ENCODE data around the gene TTC31.

TTC31 gene

DNA sequence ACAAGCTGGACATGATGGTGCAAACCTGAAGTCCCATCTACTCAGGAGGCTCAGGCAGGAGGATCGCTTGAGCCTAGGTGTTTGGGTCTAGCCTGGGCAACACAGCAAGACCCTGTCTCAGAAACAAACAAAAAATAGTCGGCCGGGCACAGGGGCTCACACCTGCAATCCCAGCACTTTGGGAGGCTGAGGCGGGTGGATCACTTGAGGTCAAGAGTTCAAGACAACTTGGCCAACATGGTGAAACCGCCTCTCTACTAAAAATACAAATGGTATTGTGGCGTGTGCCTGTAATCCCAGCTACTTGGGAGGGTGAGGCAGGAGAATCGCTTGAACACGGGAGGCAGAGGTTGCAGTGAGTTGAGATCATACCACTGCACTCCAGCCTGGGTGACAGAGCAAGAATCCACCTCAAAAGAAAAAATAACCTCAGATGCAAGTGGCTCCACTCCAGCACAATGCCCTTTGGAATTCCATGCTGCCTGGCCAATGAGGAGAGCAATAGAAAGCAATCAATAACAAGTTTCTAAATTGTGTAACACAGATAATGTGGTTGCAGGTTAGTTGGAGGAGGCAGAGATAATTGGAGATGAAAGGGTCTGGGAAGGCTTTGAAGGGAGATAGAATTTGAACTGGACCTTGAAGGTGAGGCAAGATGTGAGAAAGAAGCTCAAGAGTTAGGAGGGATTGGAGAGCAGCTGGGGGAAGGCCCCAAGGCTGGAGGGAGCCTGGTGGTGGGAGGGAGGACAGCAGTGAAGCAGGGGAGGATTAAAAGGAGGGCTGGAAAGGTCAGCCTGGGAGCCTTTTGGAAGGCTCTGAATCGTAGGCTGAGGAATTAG lies 6.0 kb downstream of the TTC31 start:
- DNase-seq (ENCODE audit: low read depth) = no peak

DNA sequence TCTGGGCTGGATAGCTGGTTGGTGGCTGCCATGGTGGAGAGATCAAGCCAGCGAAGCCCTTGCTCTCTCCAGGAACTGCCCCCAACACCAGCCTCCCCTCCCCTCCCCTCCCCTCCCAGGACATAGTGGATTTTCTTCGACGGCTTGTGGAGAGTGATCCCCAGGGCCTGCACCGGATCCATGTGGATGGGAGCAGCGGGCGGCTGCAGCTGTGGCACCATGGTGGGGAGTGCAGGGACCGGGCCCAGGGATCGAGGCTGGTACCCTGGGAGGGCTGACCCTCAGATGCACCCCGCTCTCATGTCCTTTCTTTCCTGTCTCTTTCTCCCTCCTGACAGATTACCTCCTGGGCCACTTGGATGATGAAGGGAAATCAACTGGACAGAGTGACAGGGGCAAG lies 7.0 kb downstream of the TTC31 start:
- DNase-seq (ENCODE audit: low read depth) = no peak

DNA sequence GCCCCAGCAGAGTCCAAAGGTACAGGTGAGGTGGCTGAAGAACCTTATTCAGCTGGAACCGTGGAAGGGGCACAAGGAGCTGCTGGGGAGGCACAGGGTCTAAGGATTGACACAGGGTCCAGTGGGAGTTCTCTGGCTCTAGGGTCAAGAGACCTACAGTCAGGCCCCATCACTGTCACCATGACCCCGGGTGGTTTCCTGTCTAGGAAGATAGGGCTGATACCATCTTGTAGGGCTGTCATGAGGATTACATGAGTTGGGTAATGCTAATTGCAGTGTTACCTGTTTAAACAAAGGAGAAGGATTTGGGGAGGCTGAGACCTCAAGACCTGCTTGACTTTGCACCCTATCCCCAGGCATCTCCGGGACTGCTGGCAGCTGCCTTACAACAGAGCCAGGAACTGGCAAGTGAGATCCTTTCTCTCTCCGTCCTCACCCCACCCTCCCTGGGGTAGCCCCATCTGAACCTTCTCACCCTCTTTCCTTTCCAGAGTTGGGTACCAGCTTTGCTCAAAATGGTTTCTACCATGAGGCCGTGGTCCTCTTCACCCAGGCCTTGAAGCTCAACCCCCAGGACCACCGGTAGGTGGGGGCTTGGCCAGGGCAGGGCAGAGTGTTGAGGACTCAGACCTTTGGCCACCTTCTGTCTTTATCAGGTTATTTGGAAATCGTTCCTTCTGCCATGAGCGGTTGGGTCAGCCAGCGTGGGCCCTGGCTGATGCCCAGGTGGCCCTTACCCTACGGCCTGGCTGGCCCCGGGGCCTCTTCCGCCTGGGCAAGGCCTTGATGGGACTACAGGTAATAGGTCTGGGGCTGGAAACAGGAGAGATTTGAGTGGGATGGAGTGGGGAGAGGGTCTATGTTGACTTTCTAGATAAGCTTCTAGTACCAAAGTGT lies 9.0 kb downstream of the TTC31 start:
- no peak for DNase-seq (ENCODE audit: low read depth)

DNA sequence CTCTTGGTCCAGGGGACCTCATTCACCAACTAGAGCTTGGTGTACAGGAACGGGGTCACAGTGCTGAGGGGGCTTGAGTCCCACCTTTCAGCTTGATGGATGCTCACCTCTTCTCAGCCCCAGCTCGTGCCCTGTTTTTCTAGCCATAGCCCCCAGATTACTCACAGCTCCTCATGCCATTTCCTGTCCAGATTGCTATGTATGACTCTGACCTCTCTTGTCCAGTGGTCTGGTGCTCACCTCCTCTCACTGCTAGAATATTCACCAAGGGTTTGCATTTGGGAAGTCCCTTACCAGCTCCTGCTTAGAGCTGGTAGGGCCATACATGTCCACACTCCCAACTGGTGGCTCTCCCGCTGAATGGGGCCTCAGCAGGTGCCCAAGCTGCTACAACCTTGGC lies 10.7 kb downstream of the TTC31 start:
- no peak for DNase-seq (ENCODE audit: low read depth)

DNA sequence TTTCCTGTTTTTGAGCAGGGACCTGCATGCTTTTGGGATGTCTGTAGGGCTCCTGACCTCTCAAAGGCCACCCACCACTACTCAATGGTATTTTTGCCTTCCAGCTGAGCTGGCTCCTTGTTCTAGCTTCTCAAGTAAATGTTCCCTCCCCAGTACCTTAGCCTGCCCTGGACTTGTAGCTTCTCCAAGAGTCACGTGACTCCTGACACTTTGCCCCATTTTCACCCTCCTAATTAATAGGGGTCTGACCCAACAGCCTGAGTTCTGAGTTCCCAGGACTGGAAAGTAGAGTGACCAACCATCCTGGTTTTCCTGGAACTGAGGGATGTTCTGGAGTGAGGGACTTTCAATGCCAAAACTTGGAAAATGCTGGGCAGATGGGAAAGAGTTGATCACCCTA lies 12.6 kb downstream of the TTC31 start:
- DNase-seq (ENCODE audit: low read depth) = no peak

DNA sequence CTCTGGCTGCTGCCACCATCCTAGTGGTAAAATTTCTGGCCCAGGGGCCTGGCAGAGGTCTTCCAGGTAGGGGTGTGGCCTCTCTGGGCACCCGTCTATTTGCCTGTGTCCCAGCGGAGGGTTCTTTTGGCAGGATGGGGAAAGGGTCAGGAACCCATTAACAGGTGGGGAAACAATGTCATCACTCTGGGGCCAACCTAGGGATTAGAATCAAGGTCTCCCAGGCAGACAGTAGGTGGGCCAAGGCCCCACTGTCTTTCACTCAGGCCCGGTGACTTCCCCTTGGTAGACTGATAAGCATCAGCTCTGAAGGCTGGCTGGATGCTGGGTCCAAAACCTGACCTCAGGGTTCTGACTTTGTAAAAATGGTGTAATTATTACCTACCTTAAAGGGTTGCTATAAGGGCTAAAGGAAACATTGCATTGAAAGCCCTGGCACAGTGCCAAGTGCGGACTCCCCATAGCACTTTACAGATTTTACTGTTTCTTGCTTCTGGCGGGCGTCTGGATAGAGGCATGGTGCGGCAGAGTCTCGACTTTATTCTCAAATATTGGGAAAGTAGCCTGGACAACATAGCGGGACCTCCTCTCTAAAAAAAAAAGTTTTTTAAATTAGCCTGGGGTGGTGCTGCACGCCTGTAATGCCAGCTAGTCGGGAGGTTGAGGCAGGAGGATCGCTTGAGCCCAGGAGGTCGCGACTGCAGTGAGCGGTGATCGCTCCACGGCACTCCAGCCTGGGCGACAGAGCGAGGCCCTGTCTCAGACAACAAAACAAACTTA lies 14.3 kb downstream of the TTC31 start:
- DNase-seq (ENCODE audit: low read depth) = no peak

DNA sequence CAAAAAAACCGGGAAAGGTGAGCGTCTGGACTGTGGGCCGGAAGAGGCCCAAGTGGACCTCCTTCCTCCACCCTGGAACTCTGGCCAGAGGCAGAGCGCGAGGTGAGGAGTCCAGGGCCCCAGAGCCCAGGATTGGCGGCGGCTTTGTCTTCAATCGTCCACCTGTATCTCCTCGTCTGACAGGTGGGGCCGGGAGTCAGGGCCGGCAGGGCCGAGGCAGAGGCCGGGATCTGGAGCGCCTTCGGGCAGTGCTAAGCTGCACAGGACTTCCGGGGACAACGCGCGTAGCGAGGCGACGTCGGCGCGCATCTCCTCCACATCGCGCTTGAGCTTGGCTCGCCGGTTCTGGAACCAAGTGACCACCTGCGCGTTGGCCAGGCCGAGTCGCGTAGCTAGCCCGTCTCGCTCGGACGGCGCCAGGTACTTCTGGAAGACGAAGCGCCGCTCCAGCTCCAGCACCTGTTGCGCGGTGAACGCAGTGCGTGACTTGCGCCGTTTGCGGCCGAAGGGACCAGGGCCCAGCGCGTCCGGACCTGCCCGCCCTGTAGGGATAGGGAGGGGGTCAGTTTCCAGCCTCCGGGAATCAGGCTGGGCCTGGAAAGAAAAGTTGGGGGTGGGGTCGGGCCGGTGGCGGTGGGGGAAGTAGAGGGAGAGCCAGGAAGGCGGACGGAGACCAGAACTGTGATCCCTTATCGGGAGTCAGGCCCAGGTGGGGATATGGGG lies 15.1 kb downstream of the TTC31 start:
- no peak for DNase-seq (ENCODE audit: low read depth)

DNA sequence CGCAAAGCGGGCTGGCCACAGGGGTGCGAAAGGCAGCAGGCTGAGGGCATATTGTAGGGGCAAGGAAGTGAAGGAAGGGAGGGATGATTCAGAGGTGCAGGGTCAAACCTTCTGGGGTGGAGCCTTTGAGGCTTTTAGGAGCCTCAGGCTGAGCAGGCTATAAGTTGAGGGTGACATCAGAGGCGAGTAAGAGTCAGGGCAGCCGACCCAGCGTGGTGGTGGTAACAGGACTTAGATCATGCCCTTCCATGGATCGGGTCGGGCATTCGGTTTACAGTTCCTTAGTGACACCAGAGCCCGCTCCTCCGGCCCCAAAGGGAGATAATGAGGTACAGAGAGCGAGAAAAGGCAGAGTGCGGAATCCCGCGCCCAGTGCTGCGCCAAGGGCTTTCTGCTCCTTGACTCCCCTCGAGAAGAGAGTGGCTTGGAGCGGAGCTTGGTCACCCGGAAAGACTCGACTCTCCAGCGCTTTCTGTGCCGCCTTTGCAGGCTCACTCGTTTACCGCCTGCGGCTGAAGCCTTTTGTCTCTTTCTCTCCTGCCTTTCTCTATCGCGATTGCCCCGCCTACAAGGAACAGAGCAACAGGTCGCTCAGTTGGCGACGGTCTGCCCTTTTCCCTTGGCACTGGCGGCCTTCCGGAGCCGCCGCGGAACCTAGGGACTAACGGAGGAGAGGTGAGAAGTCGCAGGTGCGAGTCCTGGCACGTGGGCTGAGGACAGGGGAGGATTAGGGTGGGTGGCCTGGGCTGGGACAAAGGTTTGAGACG lies 15.8 kb downstream of the TTC31 start:
- DNase-seq (ENCODE audit: low read depth) = no peak

DNA sequence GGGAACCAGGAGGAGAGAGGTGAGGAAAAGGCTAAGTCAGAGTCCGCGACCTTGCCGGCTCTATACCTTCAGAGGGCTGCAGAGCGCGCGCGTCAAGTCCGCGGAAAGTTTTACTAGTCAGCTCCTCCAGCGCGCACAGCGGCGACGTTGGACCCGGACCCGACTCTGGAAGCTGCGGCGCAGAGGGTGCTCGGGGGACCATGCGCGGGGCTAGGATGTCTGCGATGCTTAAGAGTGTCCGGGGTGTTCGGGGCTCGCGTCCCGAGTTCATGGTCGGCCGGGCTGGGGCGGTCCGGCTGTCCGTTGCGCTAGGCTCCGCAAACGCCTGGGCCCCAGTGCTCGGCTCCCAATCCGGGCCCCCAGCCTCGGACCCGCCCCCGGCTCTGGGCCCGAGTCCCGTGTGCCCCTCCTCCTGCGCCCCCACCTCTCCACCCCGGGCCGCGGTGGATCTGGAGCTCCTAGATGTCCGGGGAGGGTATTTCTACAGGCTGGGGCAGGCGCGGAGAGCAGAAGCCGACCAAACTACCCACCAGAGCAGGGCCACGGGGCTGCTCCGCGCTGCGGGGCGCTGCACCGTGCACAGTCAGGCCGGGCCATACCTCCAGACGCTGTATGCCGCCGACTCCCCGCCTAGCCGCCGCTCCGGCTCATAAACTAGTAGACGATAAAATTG lies 16.5 kb downstream of the TTC31 start, which contains the start of gene LBX2:
Gene LBX2, minus strand, starts transcription at position 337 of the 673 bp plus-strand sequence. Its CDS starts 66 bp downstream, at position 271.
- no peak for DNase-seq (ENCODE audit: low read depth)

DNA sequence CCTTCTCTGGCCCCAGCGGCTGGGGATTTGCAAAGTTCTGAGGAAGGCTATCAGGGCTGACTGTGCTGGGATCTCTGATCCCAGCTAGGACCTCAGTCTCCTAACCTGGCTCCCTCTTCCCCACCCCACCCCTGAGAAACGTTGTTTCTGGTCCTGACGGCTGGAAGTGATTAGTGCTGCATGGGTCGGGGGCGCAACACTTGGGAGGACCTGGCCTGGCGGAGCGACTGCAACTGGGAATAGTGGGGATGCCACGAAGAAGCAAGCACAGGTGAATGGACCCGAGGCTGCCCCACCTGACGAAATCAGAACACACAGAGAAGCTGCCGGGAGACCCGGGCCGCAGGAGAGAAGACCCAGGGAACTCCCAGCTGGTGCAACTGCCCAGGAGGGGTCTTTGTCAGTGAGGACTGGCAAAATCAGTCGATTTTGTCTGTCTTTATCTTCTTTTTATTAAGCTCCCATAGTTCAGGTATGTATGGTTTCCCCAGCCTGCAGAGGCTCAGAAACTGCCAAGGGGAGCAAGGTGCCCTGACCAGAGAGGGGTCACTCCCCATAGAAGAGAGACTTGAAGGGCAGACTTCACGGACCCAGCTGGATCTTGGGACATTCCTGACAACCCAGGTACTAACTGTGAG lies 17.2 kb downstream of the TTC31 start:
- no peak for DNase-seq (ENCODE audit: low read depth)

DNA sequence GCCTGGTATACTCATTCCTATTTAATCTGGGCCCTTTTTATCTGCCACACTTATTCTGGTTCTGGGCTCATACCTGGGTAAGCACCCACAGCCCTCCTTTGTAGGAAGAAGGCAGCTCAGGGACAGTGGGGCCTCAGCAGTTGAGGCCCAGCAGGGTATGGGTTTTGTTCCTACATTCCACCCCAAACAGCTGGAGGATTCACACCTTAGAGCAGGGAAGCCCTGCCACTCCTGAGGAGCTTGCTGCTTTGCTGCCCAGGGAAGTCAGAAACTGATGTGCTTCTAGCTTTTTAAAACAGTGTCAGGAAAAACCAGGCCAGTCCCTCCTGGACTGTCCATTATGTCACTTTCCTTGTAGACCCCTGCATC lies 17.7 kb downstream of the TTC31 start:
- no peak for DNase-seq (ENCODE audit: low read depth)

DNA sequence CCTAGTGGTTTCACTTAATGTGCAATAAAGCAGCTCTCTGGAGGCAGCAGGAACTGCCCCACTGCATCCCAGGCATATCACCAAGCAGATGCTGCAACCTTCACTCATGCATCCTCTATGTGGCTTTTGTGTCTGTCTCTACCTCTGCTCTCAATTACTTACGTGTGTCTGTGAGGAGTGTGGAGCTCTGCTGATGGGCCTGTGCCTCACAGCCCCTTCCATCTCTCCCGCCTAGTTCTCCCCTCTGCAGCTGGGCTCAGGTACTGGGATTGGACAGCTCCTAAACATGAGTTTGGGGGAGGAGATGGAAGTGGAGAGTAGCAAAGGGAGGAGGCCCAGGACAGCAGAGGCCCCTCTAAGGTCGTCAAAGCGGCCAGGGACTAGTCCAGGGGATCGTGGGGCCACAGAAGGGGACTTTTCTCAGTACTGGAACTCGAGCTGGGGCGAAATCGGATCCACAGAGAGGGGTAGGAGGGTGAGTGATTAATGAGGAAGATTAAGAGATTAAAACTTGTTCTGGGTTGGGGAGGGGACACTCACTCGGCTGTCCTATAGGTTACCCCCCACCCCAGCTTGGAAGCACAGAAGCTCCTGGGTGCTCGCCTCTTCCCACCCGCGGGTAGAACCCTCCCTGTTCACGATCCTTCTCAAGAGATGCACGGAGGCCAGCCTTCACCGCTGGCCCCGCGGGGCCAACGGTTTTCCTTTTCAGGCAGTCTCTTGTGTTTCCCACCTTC lies 18.6 kb downstream of the TTC31 start:
- DNase-seq (ENCODE audit: low read depth) = no peak

DNA sequence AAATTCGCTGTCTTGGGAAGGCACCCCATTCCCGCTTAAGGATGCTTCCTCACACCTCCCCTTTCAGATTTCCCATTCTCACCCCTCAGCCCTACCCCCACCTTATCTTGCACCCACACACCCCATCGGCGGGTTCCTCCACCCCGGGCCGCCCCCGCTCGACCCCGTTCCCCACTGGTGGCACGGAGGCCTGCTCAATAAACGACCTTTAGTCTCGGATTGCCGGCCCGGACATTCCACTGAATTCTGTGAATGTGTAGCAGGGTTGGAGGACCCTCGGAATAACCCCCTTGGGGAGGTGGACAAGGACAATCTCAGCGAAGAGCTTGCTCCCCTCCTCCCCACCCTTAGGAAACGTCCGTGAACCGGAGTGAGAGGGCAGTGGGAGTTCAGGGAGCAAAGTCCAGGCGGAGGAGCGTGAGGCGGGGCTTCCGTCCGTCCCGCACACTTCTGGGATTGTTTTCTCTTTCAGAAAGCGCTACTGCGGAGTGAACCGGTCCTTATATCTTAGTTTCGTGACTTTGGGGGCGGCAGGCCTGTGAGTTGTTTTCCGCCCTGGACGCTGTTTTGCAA lies 19.4 kb downstream of the TTC31 start:
- no peak for DNase-seq (ENCODE audit: low read depth)

DNA sequence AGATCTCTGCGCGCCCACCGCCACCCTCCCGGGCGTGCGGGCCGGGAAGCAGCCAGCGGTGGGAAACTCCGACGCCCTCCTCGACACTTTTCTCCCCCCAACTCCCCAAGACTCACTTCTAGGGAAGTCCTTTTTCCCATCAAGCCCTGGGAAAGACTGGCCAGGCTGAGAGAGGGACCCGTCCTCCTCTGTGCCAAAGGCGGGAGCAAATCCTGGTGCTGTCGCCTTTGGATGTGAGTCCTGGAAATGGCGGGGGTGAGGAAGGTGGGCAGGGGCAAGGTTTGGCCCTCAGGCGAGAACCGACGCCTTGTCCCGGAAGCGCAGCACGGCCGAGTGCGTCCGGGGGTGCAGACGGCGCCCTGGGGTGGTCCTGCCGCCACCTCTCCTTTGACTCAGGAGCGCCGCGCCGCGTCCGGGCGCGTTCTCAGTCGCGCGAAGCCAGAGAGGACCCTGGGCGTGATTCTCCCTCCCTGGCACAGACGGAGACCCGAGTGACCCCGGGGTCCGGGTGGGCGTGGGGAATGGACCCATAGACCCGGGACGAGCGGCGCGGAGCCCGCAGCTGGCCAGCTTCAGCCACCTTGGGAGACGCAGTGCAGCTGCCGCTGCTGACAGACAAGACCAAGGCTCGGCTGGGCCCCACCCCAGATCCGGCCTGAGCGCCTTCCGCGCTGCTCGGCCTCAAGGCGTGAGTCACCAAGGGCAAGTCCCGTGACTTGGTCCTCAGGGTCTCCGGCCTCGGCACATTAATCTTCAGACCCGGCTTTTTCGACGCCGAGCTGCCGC lies 20.0 kb downstream of the TTC31 start:
- DNase-seq (ENCODE audit: low read depth) = no peak

DNA sequence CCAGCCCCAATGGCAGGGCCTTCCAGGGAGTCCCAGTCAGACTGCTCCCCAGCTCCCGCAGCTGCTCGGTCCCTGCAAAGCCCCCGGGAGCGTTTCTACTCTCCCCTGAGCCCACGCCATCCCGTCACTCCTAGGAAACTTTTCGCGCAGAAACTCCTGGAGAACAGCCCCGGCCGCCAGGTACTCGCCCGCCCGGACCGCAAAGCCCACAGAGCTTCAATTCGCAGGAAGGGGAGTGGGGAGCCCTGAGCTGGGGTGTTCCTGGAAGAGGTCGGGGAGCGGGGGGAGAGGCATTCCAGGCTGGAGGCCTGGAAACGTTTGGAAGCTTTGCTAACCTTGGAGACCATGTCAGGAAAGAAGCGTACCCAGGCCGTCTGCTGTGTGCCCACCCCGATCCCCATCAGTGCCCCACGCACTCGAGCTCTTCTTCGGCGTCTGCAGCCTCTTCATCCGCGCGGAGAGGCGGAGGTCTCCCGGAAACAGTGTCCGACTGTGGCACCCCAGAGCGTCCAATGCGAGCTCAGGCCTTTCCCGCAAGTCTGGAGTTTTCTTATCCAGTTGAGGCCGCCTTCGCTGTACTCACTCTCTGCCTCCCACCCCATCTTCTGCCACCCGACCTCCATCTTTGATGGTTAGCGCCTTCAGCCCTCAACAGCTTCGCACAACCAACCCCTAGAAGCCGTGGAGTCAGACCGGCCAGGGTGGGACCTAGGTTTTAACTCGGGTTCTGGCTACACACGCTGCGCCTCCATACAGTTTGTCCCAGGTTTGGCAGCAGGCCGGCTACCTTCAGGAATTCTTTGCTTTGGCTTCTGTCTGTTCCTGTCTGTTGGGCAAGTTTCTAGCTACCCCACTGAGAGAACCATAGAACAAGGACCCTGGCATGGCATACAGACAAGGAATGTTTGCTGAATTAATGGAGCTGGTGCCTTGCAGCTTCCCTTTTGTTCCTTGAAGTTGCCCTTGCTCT lies 20.9 kb downstream of the TTC31 start:
- no peak for DNase-seq (ENCODE audit: low read depth)

DNA sequence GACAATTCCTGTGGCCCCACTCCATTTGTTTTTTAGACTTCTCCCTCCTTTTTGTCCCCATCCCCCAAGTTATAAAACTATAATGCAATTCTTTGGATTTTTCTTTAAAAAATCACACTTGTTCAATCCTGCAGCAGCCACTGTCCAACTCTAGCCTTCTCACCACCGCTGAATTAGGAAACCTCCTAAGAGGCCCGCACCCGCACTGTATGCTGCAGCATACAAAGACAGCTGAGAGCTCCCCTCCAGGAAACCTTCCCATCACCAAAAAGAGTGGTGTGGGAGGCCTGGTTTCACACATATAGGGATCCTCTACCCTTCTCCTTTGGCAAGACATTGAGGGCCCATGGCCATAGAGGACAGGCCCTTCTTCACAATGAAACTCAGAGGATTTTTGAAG lies 21.7 kb downstream of the TTC31 start:
- no peak for DNase-seq (ENCODE audit: low read depth)
